ENCODE data around the gene PSMD2. TPM values are rescaled to one million over a fixed set of nuclear protein-coding genes. Genes with fewer than 3 reads are reported as not detected.

Gene PSMD2
- total RNA-seq = 100 to 1,000 TPM; 136 to 320 (median 244) TPM

DNA sequence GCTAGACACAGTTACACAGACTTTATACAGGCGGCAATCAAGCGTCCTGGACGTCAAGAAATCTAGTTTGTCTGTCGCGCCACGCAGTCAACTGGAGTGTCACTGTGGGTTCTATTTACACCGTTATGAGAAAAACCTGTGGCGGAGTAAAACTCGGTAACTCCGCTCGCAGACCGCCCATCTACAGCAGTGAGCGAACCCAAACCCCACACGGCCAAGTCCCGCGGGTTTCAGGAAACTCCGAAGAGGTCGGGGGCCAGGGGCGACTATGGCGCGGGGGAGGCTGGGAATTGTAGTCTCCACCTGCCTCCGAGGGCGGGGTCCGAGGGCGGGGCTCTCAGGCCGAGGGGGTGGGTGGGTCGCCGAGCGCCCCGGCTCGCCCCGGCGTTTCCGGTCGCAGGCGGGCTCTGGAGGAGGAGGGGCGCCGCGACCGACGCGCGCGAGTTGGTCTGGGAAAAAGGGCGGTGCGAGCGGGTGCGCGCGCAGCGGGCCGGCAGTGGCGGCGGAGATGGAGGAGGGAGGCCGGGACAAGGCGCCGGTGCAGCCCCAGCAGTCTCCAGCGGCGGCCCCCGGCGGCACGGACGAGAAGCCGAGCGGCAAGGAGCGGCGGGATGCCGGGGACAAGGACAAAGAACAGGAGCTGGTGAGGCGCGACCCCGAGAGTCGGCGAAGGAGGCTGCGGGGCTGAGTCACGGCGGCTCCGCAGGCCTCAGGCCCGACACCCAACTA lies at the start of gene PSMD2:
TSS of gene PSMD2 (plus strand) at position 483 of the 729 bp plus-strand sequence. CDS start at position 509, 26 bp downstream.
- DNase-seq = peak; percentile 98
- TF ChIP-seq CTCF (IDR thresholded peaks at IDR 0.05) = peak in 1 of 6 experiments; percentile 26
- peak in 1 of 2 donors; percentile 80 for TF ChIP-seq POLR2A (IDR thresholded peaks at IDR 0.05)
- Histone ChIP-seq H3K4me1 (peaks cover 11 to 13% of the 10 kb centered on the region in 2 donors), H3K27me3 (no peaks in the 10 kb centered on the region), H3K4me3 (replicated peaks in 1 of 3) (peak within 1 kb of the TSS; percentile 56 to 88 (median 56)), H3K36me3 (peaks cover 28 to 33% of the 10 kb centered on the region in 2 donors), H3K9me3 (no peaks in the 10 kb centered on the region), H3K27ac (peak within 1 kb of the TSS; percentile 65 to 82 (median 79))
- WGBS, 2 donors = 0 to 1% methylated on average over 17 to 46 of the region's 78 CpGs
- intact Hi-C loops (cut with DNase I) = no loop called here

GRCh38 chr3:184249412-184250166 lies 49.5 kb upstream of the PSMD2 start, which contains the start of gene EEF1AKMT4:
EEF1AKMT4 (plus strand) TSS chr3:184249672; CDS start chr3:184249695, 23 bp downstream.
- TF ChIP-seq CTCF (IDR thresholded peaks at IDR 0.05) = peak in 3 of 6 experiments; percentile 8 to 28 (median 17)
- TF ChIP-seq POLR2A (IDR thresholded peaks at IDR 0.05) = peak in 1 of 2 donors; percentile 63
- WGBS, 2 donors = 0 to 1% methylated on average over 10 to 40 of the region's 54 CpGs
- intact Hi-C loops (cut with DNase I) = loop anchor here (10.0 kb wide), 1 partner anchor 355 kb away; no protein-coding TSS in a partner anchor
- Histone ChIP-seq H3K4me1 (peaks cover 18 to 30% of the 10 kb centered on the region in 2 donors), H3K36me3 (peaks cover 9 to 11% of the 10 kb centered on the region in 2 donors), H3K4me3 (replicated peaks in 1 of 3) (peak within 1 kb of the TSS; percentile 64 to 91 (median 89)), H3K9me3 (no peaks in the 10 kb centered on the region), H3K27ac (peak within 1 kb of the TSS; percentile 51 to 82 (median 68)), H3K27me3 (no peaks in the 10 kb centered on the region)
- peak; percentile 96 to 98 for DNase-seq

DNA sequence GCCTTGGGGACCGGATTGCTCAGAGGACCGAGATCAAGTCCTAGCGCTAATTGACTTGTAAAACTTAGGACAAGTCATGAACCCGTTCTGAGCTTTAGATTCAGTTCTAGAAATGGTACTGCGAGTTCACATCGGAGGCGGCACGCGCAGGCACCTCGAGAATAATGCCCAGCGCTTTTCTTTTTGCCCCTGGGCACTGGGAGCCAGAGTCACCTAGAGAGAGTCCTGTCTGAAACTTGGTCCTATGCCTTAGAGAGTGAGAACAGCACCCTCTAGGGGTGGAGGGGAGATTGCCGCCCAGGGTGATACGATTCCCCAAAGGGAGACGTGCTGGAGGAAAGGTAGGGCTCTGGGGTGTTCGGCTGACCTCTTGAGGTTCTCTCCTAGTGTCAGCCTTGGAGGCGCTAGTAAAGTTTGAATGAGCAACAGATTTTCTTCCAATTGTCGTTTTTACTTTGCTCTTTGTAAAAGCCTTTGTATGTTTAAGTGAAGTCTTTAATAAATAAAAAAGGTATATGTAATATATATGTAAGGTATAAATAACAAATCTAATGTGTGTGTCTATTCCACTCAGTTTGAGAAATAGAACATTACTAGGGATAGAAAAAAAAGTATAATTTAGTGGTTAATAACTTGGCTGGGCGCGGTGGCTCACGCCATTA lies 48.7 kb upstream of the PSMD2 start:
- Histone ChIP-seq H3K27me3 (no peaks in the 10 kb centered on the region), H3K4me3 (replicated peaks in 1 of 3) (peak overlapping the region; percentile 58 to 91 (median 89)), H3K36me3 (peaks cover 1 to 4% of the 10 kb centered on the region in 2 donors), H3K9me3 (no peaks in the 10 kb centered on the region), H3K27ac (peak overlapping the region in 1 of 3 donors; percentile 82), H3K4me1 (peaks cover 18 to 30% of the 10 kb centered on the region in 2 donors)
- TF ChIP-seq CTCF (IDR thresholded peaks at IDR 0.05) (peak; percentile 71 to 94 (median 79)), POLR2A (IDR thresholded peaks at IDR 0.05) (no peak)
- 15 to 16% methylated on average over 18 to 20 of the region's 20 CpGs for WGBS, 2 donors
- intact Hi-C loops (cut with DNase I) = no loop called here
- peak; percentile 88 to 89 for DNase-seq

DNA sequence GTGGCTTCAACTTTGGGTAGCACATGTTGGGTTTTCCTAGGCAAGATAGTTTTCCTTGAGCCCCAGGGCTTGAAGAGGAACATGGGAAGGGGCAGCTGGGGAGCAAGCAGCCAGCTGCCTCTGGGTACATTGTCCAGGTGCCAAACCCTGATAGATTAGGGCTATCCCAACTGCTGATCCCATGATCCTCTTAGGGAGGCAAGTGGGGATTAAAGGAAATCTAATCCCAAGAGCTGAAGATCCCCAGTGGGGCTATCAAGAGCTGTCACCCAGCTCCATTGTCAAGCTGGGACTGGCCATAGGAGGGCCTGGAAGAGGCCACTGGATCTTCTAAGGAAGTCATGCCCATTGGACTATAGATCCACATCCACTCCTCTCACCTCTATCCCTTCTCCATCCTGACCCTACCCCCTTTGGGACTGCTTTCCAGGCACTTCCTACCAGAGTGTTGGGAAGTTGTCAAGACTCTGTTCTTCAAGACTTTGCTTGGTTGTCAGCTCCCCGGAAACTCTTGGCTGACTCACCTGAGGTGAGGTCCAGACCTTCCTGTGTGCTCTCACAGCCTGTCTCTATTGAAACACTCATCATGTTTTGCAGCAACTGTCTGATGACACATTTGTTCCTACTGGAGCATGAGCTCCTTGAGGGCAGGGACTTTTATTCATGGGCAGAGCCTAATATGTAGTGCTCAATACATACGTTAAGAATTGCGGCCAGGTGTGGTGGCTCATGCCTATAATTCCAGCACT lies 43.6 kb upstream of the PSMD2 start:
- Histone ChIP-seq H3K36me3 (peaks cover 0 to 3% of the 10 kb centered on the region in 2 donors), H3K9me3 (no peaks in the 10 kb centered on the region), H3K4me3 (replicated peaks in 1 of 3) (no peak overlapping the region), H3K27ac (no peak overlapping the region), H3K4me1 (peaks cover 17 to 30% of the 10 kb centered on the region in 2 donors), H3K27me3 (peaks cover 4% of the 10 kb centered on the region)
- DNase-seq = no peak
- intact Hi-C loops (cut with DNase I) = no loop called here
- TF ChIP-seq POLR2A (IDR thresholded peaks at IDR 0.05) (no peak), CTCF (IDR thresholded peaks at IDR 0.05) (no peak)
- WGBS, 2 donors = 92 to 94% methylated on average over 3 of the region's 3 CpGs

Data from thyroid gland (tissue), 4 donors.